ENCODE measurements around the gene GLI3.

Gene GLI3

GRCh38 chr7:42099470-42100155 is 137.4 kb downstream of the GLI3 start:
- no peak for DNase-seq

- no peak for DNase-seq
These were observed 137.9 kb downstream of the GLI3 start for GRCh38 chr7:42099066-42099465.

GRCh38 chr7:42097752-42098151 is 139.3 kb downstream of the GLI3 start:
- DNase-seq: no peak

- DNase-seq: no peak
These were observed 140.1 kb downstream of the GLI3 start for GRCh38 chr7:42096681-42097561.

- no peak for DNase-seq
These were observed 140.7 kb downstream of the GLI3 start for GRCh38 chr7:42096268-42096667.

- DNase-seq: no peak
These were observed 141.2 kb downstream of the GLI3 start for GRCh38 chr7:42095791-42096190.

- DNase-seq: no peak
These were observed 143.6 kb downstream of the GLI3 start for GRCh38 chr7:42093349-42093905.

GRCh38 chr7:42091461-42092291 is 145.3 kb downstream of the GLI3 start:
- peak; percentile 1 for DNase-seq

GRCh38 chr7:42090806-42091205 is 146.2 kb downstream of the GLI3 start:
- DNase-seq: no peak

- DNase-seq: no peak
These were observed 147.0 kb downstream of the GLI3 start for GRCh38 chr7:42090056-42090455.

- no peak for DNase-seq
These were observed 149.4 kb downstream of the GLI3 start for GRCh38 chr7:42087616-42088015.

- no peak for DNase-seq
These were observed 151.5 kb downstream of the GLI3 start for GRCh38 chr7:42085531-42085930.

- DNase-seq: no peak
These were observed 152.7 kb downstream of the GLI3 start for GRCh38 chr7:42084263-42084662.

GRCh38 chr7:42083284-42083683 is 153.7 kb downstream of the GLI3 start:
- no peak for DNase-seq

GRCh38 chr7:42082144-42082543 is 154.9 kb downstream of the GLI3 start:
- no peak for DNase-seq

- no peak for DNase-seq
These were observed 155.3 kb downstream of the GLI3 start for GRCh38 chr7:42081671-42082070.

- DNase-seq: no peak
These were observed 156.0 kb downstream of the GLI3 start for GRCh38 chr7:42080841-42081586.

GRCh38 chr7:42077271-42078135 is 159.5 kb downstream of the GLI3 start:
- DNase-seq: no peak

GRCh38 chr7:42076870-42077269 is 160.1 kb downstream of the GLI3 start:
- no peak for DNase-seq

- DNase-seq: no peak
These were observed 161.6 kb downstream of the GLI3 start for GRCh38 chr7:42075418-42075817.

- DNase-seq: no peak
These were observed 162.9 kb downstream of the GLI3 start for GRCh38 chr7:42074076-42074475.

Data from NCI-H2029 treated with DMSO at 0.1 percent for 48 hours (cell line).